Prostate gland (tissue), 2 donors: ENCODE measurements around the gene LUC7L. TPM values are rescaled to one million over a fixed set of nuclear protein-coding genes. Genes with fewer than 3 reads are reported as not detected.

Experiments used
- DNase-seq: peaks from one replicate; pipeline ENCODE4 v3.0.0-alpha.2; 2019; ENCODE audit warnings: low spot score
- H3K27ac ChIP-seq, 2 donors: fragments of 200-600 bp; sonication (generic); 2 replicates each; pipeline ENCODE4 v1.5.1; 2017 to 2019
- H3K27me3 ChIP-seq: fragments of 200-600 bp; sonication (generic); replicated peaks from 2 replicates; pipeline ENCODE4 v1.5.1; 2019; ENCODE audit not compliant: insufficient read depth
- H3K36me3 ChIP-seq, 2 donors: fragments of 200-600 bp; sonication (generic); 1 replicate in 1 of 2; 2 replicates in 1 of 2; pipeline versions ENCODE4 v1.5.1 to v1.8.1; 2017 to 2019
- H3K4me1 ChIP-seq: fragments of 200-600 bp; sonication (generic); replicated peaks from 2 replicates; pipeline ENCODE4 v1.5.1; 2019
- H3K4me3 ChIP-seq, 2 donors: fragments of 200-600 bp; sonication (generic); 2 replicates each; pipeline ENCODE4 v1.5.1; 2017 to 2019
- H3K9me3 ChIP-seq: fragments of 200-600 bp; sonication (generic); 2 replicates; pipeline ENCODE4 v1.5.1; 2017
- CTCF ChIP-seq, 4 experiments: fragments of 200-600 bp in 2 of 4; fragments of 450-650 bp in 2 of 4; sonication (generic) in 2 of 4; IDR thresholded peaks; 1 replicate in 3 of 4; 2 replicates in 1 of 4; pipeline ENCODE4 v1.5.1; 2016 to 2019; ENCODE audit warnings: antibody characterized with exemption in 4 of 4, mild to moderate bottlenecking in 2 of 4, moderate library complexity in 2 of 4
- POLR2A ChIP-seq: fragments of 450-650 bp; IDR thresholded peaks from one replicate; pipeline ENCODE4 v1.6.1; 2016; ENCODE audit warnings: antibody characterized with exemption, mild to moderate bottlenecking
- POLR2AphosphoS5 ChIP-seq: sonication (generic); formaldehyde crosslinking; IDR thresholded peaks from one replicate; pipeline ENCODE4 v1.6.1; 2017; ENCODE audit warnings: antibody characterized with exemption
- WGBS: methylation state at CpG from one replicate; pipeline ENCODE4 v1.1.5; 2018; 5-methylcytosine and 5-hydroxymethylcytosine counted together
- intact Hi-C: fragments of 100-400 bp; cut with DNase I; formaldehyde crosslinking; loops from one replicate; pipeline ENCODE4 v1.14.2; 2022
- total RNA-seq, 2 donors: library from RNA; depleted of rRNA; stranded (reverse); fragments of >200 nt; gene quantifications; one replicate each; pipeline ENCODE4 v1.1.0, GENCODE V29; 2016

LUC7L gene, protein sequence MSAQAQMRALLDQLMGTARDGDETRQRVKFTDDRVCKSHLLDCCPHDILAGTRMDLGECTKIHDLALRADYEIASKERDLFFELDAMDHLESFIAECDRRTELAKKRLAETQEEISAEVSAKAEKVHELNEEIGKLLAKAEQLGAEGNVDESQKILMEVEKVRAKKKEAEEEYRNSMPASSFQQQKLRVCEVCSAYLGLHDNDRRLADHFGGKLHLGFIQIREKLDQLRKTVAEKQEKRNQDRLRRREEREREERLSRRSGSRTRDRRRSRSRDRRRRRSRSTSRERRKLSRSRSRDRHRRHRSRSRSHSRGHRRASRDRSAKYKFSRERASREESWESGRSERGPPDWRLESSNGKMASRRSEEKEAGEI
- 100 to 1,000 TPM in 1 of 2 donors, 10 to 100 TPM in 1; 55.1 to 108 TPM for total RNA-seq

GRCh38 chr16:228852-229730 lies at the start of gene LUC7L:
Gene LUC7L (minus strand): TSS chr16:229449. CDS start chr16:229339, 110 bp downstream.
- intact Hi-C loops = loop anchor here (5.0 kb wide), 1 partner anchor 123 kb away; the partner anchor contains the start of gene AXIN1
- TF ChIP-seq POLR2AphosphoS5 = peak; percentile 97
- no peak for TF ChIP-seq CTCF (IDR thresholded peaks at IDR 0.05)
- TF ChIP-seq POLR2A = peak; percentile 98
- WGBS = 2% methylated on average over 43 of the region's 88 CpGs
- Histone ChIP-seq H3K27me3 (no peaks in the 10 kb centered on the region), H3K4me3 (peak within 1 kb of the TSS; percentile 74 to 90), H3K36me3 (no peaks in the 10 kb centered on the region), H3K9me3 (no peaks in the 10 kb centered on the region), H3K4me1 (peaks cover 5% of the 10 kb centered on the region), H3K27ac (peak within 1 kb of the TSS; percentile 96 to 99)
- peak; percentile 84 for DNase-seq

- 33% methylated on average over 6 of the region's 6 CpGs for WGBS
- no peak overlapping the region for H3K27ac ChIP-seq
- TF ChIP-seq POLR2AphosphoS5 = no peak
- TF ChIP-seq CTCF (IDR thresholded peaks at IDR 0.05) = no peak
- no peak for TF ChIP-seq POLR2A
- intact Hi-C loops = no loop called here
- H3K4me3 ChIP-seq = no peak overlapping the region
- no peaks in the 10 kb centered on the region for H3K9me3 ChIP-seq
- no peaks in the 10 kb centered on the region for H3K36me3 ChIP-seq
- peaks cover 6% of the 10 kb centered on the region for H3K27me3 ChIP-seq
- H3K4me1 ChIP-seq = peaks cover 9% of the 10 kb centered on the region
- no peak for DNase-seq
Observed at GRCh38 chr16:278863-279366, 49.7 kb upstream of the LUC7L start.

DNA sequence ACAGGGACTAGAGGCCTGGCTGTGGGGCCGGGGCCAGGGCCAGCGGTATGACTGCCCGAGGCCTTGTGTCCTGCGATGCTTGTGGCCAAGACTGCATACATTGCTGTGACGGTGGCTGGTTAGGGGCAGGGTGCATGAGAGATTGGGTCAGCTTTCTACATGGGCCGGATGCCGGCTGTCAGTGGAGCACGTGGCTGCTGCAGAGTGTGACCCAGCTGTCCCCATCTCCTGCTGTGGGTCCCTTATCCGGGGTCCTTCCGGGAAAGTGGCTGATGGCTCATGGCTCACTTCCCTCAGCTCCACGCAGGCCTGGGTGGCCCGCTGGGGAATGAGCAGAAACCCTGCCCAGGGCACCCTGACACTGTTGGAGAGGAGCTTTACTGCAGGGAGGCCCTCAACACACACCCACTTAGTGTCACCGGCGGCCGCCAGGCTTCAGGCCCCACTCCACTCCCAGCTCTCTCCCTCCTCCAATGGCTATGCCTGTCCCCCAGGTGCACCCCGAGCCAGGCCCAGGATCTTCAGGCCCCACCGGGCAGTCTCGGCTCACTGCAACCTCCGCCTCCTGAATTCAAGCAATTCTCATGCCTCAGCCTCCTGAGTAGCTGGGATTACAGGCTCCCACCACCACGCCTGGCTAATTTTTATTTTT lies 47.3 kb upstream of the LUC7L start:
- no peak for TF ChIP-seq POLR2AphosphoS5
- no peak for TF ChIP-seq CTCF (IDR thresholded peaks at IDR 0.05)
- TF ChIP-seq POLR2A = no peak
- no peak for DNase-seq
- WGBS = 87% methylated on average over 18 of the region's 20 CpGs
- Histone ChIP-seq H3K27me3 (peaks cover 3% of the 10 kb centered on the region), H3K4me3 (no peak overlapping the region), H3K36me3 (no peaks in the 10 kb centered on the region), H3K4me1 (peaks cover 9% of the 10 kb centered on the region), H3K27ac (no peak overlapping the region), H3K9me3 (no peaks in the 10 kb centered on the region)
- intact Hi-C loops = no loop called here

GRCh38 chr16:275786-276232 lies 46.6 kb upstream of the LUC7L start, which contains the start of gene RGS11:
Gene RGS11 (minus strand): TSS chr16:275944. CDS start chr16:275911, 33 bp downstream.
- no peak for DNase-seq
- WGBS = 6% methylated on average over 35 of the region's 56 CpGs
- intact Hi-C loops = no loop called here
- TF ChIP-seq CTCF (IDR thresholded peaks at IDR 0.05) (no peak), POLR2A (no peak), POLR2AphosphoS5 (no peak)
- no peak within 1 kb of the TSS for H3K27ac ChIP-seq
- H3K9me3 ChIP-seq = no peaks in the 10 kb centered on the region
- H3K36me3 ChIP-seq = no peaks in the 10 kb centered on the region
- H3K4me3 ChIP-seq = peak within 1 kb of the TSS; percentile 29 to 42
- no peaks in the 10 kb centered on the region for H3K27me3 ChIP-seq
- H3K4me1 ChIP-seq = peaks cover 6% of the 10 kb centered on the region
